Neuronal stem cell (in vitro differentiated cells): Measurements from ENCODE around the gene CTXN2.
A peak's percentile ranks its signal among the peaks of the same experiment; 100 is the strongest.

Source experiments
- DNase-seq: peaks from one replicate; pipeline ENCODE4 v3.0.0-alpha.2; 2013; ENCODE audit warnings: low spot score
- H2AFZ ChIP-seq: one replicate; pipeline ENCODE4 v1.6.1; 2013; ENCODE audit warnings: mild to moderate bottlenecking, low read length, inconsistent platforms
- H2AK5ac ChIP-seq: 2 replicates; pipeline ENCODE4 v1.6.1; 2013; ENCODE audit warnings: low read depth, mild to moderate bottlenecking, inconsistent platforms, low read length, moderate library complexity, mixed read lengths
- H2BK120ac ChIP-seq: 2 replicates; pipeline ENCODE4 v1.6.1; 2013; ENCODE audit warnings: low read depth, mild to moderate bottlenecking, inconsistent platforms, low read length, moderate library complexity, mixed read lengths
- H2BK12ac ChIP-seq: one replicate; pipeline ENCODE4 v1.6.1; 2013; ENCODE audit warnings: low read length, inconsistent platforms
- H2BK15ac ChIP-seq: 2 replicates; pipeline ENCODE4 v1.6.1; 2013; ENCODE audit warnings: mild to moderate bottlenecking, low read length, inconsistent platforms, mixed read lengths
- H2BK5ac ChIP-seq: one replicate; pipeline ENCODE4 v1.6.1; 2013; ENCODE audit warnings: inconsistent platforms, mild to moderate bottlenecking, low read length, moderate library complexity
- H3K14ac ChIP-seq: one replicate; pipeline ENCODE4 v1.6.1; 2013; ENCODE audit warnings: low read length, inconsistent platforms
- H3K18ac ChIP-seq: 2 replicates; pipeline ENCODE4 v1.6.1; 2013; ENCODE audit warnings: low read length, inconsistent platforms
- H3K23ac ChIP-seq: 2 replicates; pipeline ENCODE4 v1.6.1; 2013; ENCODE audit warnings: low read depth, mild to moderate bottlenecking, mixed read lengths, low read length, inconsistent platforms; ENCODE audit not compliant: poor library complexity
- H3K27ac ChIP-seq: replicated peaks from 3 replicates; pipeline ENCODE4 v1.5.1; 2013; ENCODE audit warnings: low read length, inconsistent platforms
- H3K27me3 ChIP-seq, 3 experiments: 2 replicates each; pipeline ENCODE4 v1.6.1; 2013; ENCODE audit warnings: low read length in 3 of 3, mild to moderate bottlenecking in 2 of 3, inconsistent platforms in 1 of 3, low read depth in 1 of 3, mixed read lengths in 1 of 3, moderate library complexity in 1 of 3; ENCODE audit not compliant: control insufficient read depth in 3 of 3, insufficient read depth in 3 of 3
- H3K36me3 ChIP-seq, 2 donors: replicated peaks in 1 of 2; 2 replicates each; pipeline ENCODE4 v1.6.1; 2013; ENCODE audit warnings: low read length in 2 of 2; ENCODE audit not compliant: control insufficient read depth in 2 of 2, insufficient read depth in 2 of 2
- H3K4ac ChIP-seq: 2 replicates; pipeline ENCODE4 v1.6.1; 2013; ENCODE audit warnings: inconsistent platforms, mild to moderate bottlenecking, low read length, moderate library complexity
- H3K4me1 ChIP-seq, 2 donors: 1 replicate in 1 of 2; 2 replicates in 1 of 2; pipeline ENCODE4 v1.6.1; 2013; ENCODE audit warnings: low read length in 2 of 2, low read depth in 1 of 2; ENCODE audit not compliant: control insufficient read depth in 2 of 2, insufficient read depth in 1 of 2
- H3K4me2 ChIP-seq: one replicate; pipeline ENCODE4 v1.6.1; 2013; ENCODE audit warnings: mild to moderate bottlenecking, low read length, inconsistent platforms; ENCODE audit not compliant: insufficient read depth, poor library complexity, severe bottlenecking
- H3K4me3 ChIP-seq, 2 donors: 2 replicates each; pipeline ENCODE4 v1.5.1; 2013; ENCODE audit warnings: low read length in 2 of 2, mild to moderate bottlenecking in 2 of 2, inconsistent platforms in 1 of 2, moderate library complexity in 1 of 2
- H3K79me1 ChIP-seq: one replicate; pipeline ENCODE4 v1.6.1; 2013; ENCODE audit warnings: low read depth, mild to moderate bottlenecking, inconsistent platforms, low read length, moderate library complexity
- H3K9ac ChIP-seq: one replicate; pipeline ENCODE4 v1.6.1; 2013; ENCODE audit warnings: mild to moderate bottlenecking, low read depth, low read length, inconsistent platforms; ENCODE audit not compliant: poor library complexity
- H3K9me3 ChIP-seq, 2 donors: replicated peaks in 1 of 2; 2 replicates each; pipeline versions ENCODE3 to v1.6.1; 2013; ENCODE audit warnings: low read length in 2 of 2, mild to moderate bottlenecking in 2 of 2, inconsistent platforms in 1 of 2, low read depth in 1 of 2, mixed read lengths in 1 of 2, moderate library complexity in 1 of 2; ENCODE audit not compliant: control insufficient read depth in 2 of 2, insufficient read depth in 1 of 2
- H4K8ac ChIP-seq: one replicate; pipeline ENCODE4 v1.6.1; 2013; ENCODE audit warnings: low read depth, mild to moderate bottlenecking, inconsistent platforms, low read length, moderate library complexity
- H4K91ac ChIP-seq: one replicate; pipeline ENCODE4 v1.6.1; 2013; ENCODE audit warnings: low read length, low read depth, mild to moderate bottlenecking, inconsistent platforms; ENCODE audit not compliant: poor library complexity
- WGBS, 2 donors: extraction: QIAGEN DNeasy Blood & Tissue Kit; methylation state at CpG; one replicate each; pipeline ENCODE4 v1.1.7; 2013; ENCODE audit warnings: missing lambda C conversion rate in 2 of 2, mixed read lengths in 1 of 2; ENCODE audit not compliant: insufficient read length in 2 of 2, insufficient replicate concordance in 1 of 2; ENCODE audit errors: extremely low coverage in 2 of 2; 5-methylcytosine and 5-hydroxymethylcytosine counted together

The CTXN2 gene

GRCh38 chr15:48177383-48177765 lies 14.1 kb upstream of the CTXN2 start:
- Histone ChIP-seq H3K4me1 (peaks cover 3 to 7% of the 10 kb centered on the region in 2 donors), H3K9me3 (peaks cover 2 to 28% of the 10 kb centered on the region in 2 donors), H2BK120ac (no peak overlapping the region), H2BK15ac (no peak overlapping the region), H3K4me2 (peak overlapping the region; percentile 77), H3K36me3 (peaks cover 1 to 22% of the 10 kb centered on the region in 2 donors), H3K14ac (no peak overlapping the region), H3K27ac (peak overlapping the region; percentile 94), H3K4ac (peak overlapping the region; percentile 76), H2BK12ac (no peak overlapping the region), H4K91ac (no peak overlapping the region), H4K8ac (no peak overlapping the region), H2AK5ac (no peak overlapping the region), H3K27me3 (no peaks in the 10 kb centered on the region), H3K23ac (no peak overlapping the region), H3K4me3 (peak overlapping the region; percentile 55 to 89), H3K9ac (no peak overlapping the region), H2BK5ac (no peak overlapping the region), H3K79me1 (peaks cover 3% of the 10 kb centered on the region), H2AFZ (peak overlapping the region; percentile 99), H3K18ac (peak overlapping the region; percentile 100)
- WGBS, 2 donors: no CpG with 5 or more reads among the region's 10 CpGs
- DNase-seq: no peak

GRCh38 chr15:48177766-48178647 lies 13.5 kb upstream of the CTXN2 start, which contains the start of gene MYEF2:
MYEF2 (minus strand) TSS chr15:48178295; CDS start chr15:48178237, 58 bp downstream.
- Histone ChIP-seq H3K4me2 (peak within 1 kb of the TSS; percentile 77), H3K4me3 (peak within 1 kb of the TSS; percentile 55 to 89), H3K4me1 (peaks cover 3 to 7% of the 10 kb centered on the region in 2 donors), H2BK5ac (peak within 1 kb of the TSS; percentile 90), H2AK5ac (no peak within 1 kb of the TSS), H3K36me3 (peaks cover 1 to 22% of the 10 kb centered on the region in 2 donors), H3K9me3 (peaks cover 2 to 24% of the 10 kb centered on the region in 2 donors), H3K14ac (peak within 1 kb of the TSS; percentile 89), H3K9ac (peak within 1 kb of the TSS; percentile 93), H4K8ac (no peak within 1 kb of the TSS), H2BK12ac (peak within 1 kb of the TSS; percentile 58), H3K4ac (peak within 1 kb of the TSS; percentile 76), H3K27ac (peak within 1 kb of the TSS; percentile 94), H2AFZ (peak within 1 kb of the TSS; percentile 99), H3K27me3 (no peaks in the 10 kb centered on the region), H3K18ac (peak within 1 kb of the TSS; percentile 100), H3K23ac (peak within 1 kb of the TSS; percentile 25), H2BK120ac (peak within 1 kb of the TSS; percentile 96), H2BK15ac (no peak within 1 kb of the TSS), H4K91ac (no peak within 1 kb of the TSS), H3K79me1 (peaks cover 3% of the 10 kb centered on the region)
- DNase-seq: peak; percentile 80
- WGBS, 2 donors: no CpG with 5 or more reads among the region's 71 CpGs

- Histone ChIP-seq H2AFZ (peak overlapping the region; percentile 99), H3K4me3 (peak overlapping the region; percentile 55 to 75), H3K14ac (no peak overlapping the region), H2BK120ac (no peak overlapping the region), H3K27me3 (no peaks in the 10 kb centered on the region), H2BK5ac (no peak overlapping the region), H3K9me3 (peaks cover 2 to 18% of the 10 kb centered on the region in 2 donors), H3K23ac (no peak overlapping the region), H3K36me3 (peaks cover 1 to 22% of the 10 kb centered on the region in 2 donors), H2AK5ac (no peak overlapping the region), H3K4ac (no peak overlapping the region), H3K4me1 (peaks cover 3 to 7% of the 10 kb centered on the region in 2 donors), H2BK12ac (no peak overlapping the region), H3K18ac (no peak overlapping the region), H3K9ac (no peak overlapping the region), H4K91ac (no peak overlapping the region), H4K8ac (no peak overlapping the region), H3K4me2 (peak overlapping the region; percentile 75), H3K79me1 (peaks cover 3% of the 10 kb centered on the region), H2BK15ac (no peak overlapping the region), H3K27ac (peak overlapping the region; percentile 65)
- no CpG with 5 or more reads among the region's 1 CpG for WGBS, 2 donors
- no peak for DNase-seq
These were observed 12.9 kb upstream of the CTXN2 start for GRCh38 chr15:48178648-48178931.

GRCh38 chr15:48182749-48183148 lies 8.7 kb upstream of the CTXN2 start:
- no peak overlapping the region for H3K9ac ChIP-seq
- no peaks in the 10 kb centered on the region for H3K36me3 ChIP-seq

More at GRCh38 chr15:48182749-48183148, 8.7 kb upstream of the CTXN2 start:
- Histone ChIP-seq H3K4me3 (no peak overlapping the region), H3K4me1 (peaks cover 0 to 4% of the 10 kb centered on the region in 2 donors), H3K9me3 (peaks cover 0 to 2% of the 10 kb centered on the region in 2 donors), H3K4me2 (no peak overlapping the region), H2AFZ (no peak overlapping the region), H2BK15ac (no peak overlapping the region), H3K18ac (no peak overlapping the region), H3K79me1 (peaks cover 3% of the 10 kb centered on the region), H2BK5ac (no peak overlapping the region), H3K27ac (no peak overlapping the region), H3K27me3 (no peaks in the 10 kb centered on the region), H3K14ac (no peak overlapping the region), H4K91ac (no peak overlapping the region), H2BK12ac (no peak overlapping the region), H2AK5ac (no peak overlapping the region), H3K4ac (no peak overlapping the region), H4K8ac (no peak overlapping the region), H3K23ac (no peak overlapping the region), H2BK120ac (no peak overlapping the region)
- WGBS, 2 donors: no CpG with 5 or more reads among the region's 2 CpGs
- no peak for DNase-seq
